ENCODE results near the gene CSTPP1. TPM values are rescaled to one million over a fixed set of nuclear protein-coding genes. Genes with fewer than 3 reads are reported as not detected.

The CSTPP1 gene
- polyA plus RNA-seq, 1 donor from 2014 or later, result 46.4 TPM

DNA sequence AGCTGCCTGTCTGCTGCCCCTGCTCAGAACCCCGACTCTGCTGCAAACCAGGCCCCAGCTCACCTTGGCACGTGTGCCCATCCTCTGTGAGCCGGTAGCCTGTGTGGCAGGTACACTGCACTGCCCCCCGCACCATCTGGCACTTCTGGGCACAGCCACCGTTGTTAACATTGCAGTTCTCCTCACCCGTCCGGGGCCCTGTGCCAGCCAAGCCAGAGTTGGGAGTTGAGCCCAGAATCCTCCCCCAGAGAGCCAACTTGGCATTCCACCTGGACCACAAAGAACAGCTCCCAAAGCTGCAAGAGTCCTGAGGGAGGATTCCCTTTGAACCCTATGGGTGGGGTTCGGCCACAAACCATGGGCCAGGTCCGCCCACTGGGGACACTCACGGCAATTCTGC is 40.7 kb upstream of the CSTPP1 start:
- Histone ChIP-seq H3F3A (ENCODE audit: insufficient read depth, low read length, poor library complexity, severe bottlenecking) (no peaks in the 10 kb centered on the region), H4K20me1 (ENCODE audit: insufficient read depth) (no peaks in the 10 kb centered on the region), H3K36me3 (ENCODE audit: insufficient read depth, low read length) (no peaks in the 10 kb centered on the region), H3K9ac (ENCODE audit: low read length) (no peak overlapping the region), H2AFZ (ENCODE audit: low read depth, low read length) (no peak overlapping the region), H3K27ac (ENCODE audit: low read length) (no peak overlapping the region), H3K27me3 (ENCODE audit: insufficient read depth, low read depth, low read length) (no peaks in the 10 kb centered on the region), H3K4me2 (ENCODE audit: low read length) (no peak overlapping the region), H3K4me3 (ENCODE audit: low read length) (no peak overlapping the region), H3K9me2 (ENCODE audit: insufficient read depth, low read length) (no peaks in the 10 kb centered on the region), H3K9me3 (ENCODE audit: low read length) (no peaks in the 10 kb centered on the region), H3K79me2 (replicated peaks; ENCODE audit: insufficient read depth, low read length) (no peaks in the 10 kb centered on the region)
- TF ChIP-seq SMC3 (conservative IDR thresholded peaks at IDR 0.05; ENCODE audit: poor library complexity) (no peak), RAD21 (conservative IDR thresholded peaks at IDR 0.05) (no peak), TAF1 (IDR thresholded peaks at IDR 0.05; ENCODE audit: low read depth) (no peak), MXI1 (conservative IDR thresholded peaks at IDR 0.05; ENCODE audit: poor library complexity, severe bottlenecking) (no peak), CTCF (IDR thresholded peaks at IDR 0.05; ENCODE audit: poor library complexity, severe bottlenecking) (no peak), POLR2AphosphoS5 (IDR thresholded peaks at IDR 0.05) (no peak), EP300 (conservative IDR thresholded peaks at IDR 0.05; ENCODE audit: poor library complexity, severe bottlenecking) (no peak), EZH2 (IDR thresholded peaks at IDR 0.05; ENCODE audit: borderline replicate concordance, insufficient read depth, low read length, poor library complexity, severe bottlenecking) (no peak)
- TF ChIP-seq, protein P1, sequence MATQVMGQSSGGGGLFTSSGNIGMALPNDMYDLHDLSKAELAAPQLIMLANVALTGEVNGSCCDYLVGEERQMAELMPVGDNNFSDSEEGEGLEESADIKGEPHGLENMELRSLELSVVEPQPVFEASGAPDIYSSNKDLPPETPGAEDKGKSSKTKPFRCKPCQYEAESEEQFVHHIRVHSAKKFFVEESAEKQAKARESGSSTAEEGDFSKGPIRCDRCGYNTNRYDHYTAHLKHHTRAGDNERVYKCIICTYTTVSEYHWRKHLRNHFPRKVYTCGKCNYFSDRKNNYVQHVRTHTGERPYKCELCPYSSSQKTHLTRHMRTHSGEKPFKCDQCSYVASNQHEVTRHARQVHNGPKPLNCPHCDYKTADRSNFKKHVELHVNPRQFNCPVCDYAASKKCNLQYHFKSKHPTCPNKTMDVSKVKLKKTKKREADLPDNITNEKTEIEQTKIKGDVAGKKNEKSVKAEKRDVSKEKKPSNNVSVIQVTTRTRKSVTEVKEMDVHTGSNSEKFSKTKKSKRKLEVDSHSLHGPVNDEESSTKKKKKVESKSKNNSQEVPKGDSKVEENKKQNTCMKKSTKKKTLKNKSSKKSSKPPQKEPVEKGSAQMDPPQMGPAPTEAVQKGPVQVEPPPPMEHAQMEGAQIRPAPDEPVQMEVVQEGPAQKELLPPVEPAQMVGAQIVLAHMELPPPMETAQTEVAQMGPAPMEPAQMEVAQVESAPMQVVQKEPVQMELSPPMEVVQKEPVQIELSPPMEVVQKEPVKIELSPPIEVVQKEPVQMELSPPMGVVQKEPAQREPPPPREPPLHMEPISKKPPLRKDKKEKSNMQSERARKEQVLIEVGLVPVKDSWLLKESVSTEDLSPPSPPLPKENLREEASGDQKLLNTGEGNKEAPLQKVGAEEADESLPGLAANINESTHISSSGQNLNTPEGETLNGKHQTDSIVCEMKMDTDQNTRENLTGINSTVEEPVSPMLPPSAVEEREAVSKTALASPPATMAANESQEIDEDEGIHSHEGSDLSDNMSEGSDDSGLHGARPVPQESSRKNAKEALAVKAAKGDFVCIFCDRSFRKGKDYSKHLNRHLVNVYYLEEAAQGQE (IDR thresholded peaks at IDR 0.05; ENCODE audit: borderline replicate concordance), result no peak

- Histone ChIP-seq H4K20me1 (ENCODE audit: insufficient read depth) (no peaks in the 10 kb centered on the region), H3K9me3 (ENCODE audit: low read length) (no peaks in the 10 kb centered on the region), H3K4me2 (ENCODE audit: low read length) (no peak overlapping the region), H3K36me3 (ENCODE audit: insufficient read depth, low read length) (no peaks in the 10 kb centered on the region), H2AFZ (ENCODE audit: low read depth, low read length) (no peak overlapping the region), H3K4me3 (ENCODE audit: low read length) (no peak overlapping the region), H3K27ac (ENCODE audit: low read length) (no peak overlapping the region), H3K9me2 (ENCODE audit: insufficient read depth, low read length) (no peaks in the 10 kb centered on the region), H3F3A (ENCODE audit: insufficient read depth, low read length, poor library complexity, severe bottlenecking) (no peaks in the 10 kb centered on the region), H3K79me2 (replicated peaks; ENCODE audit: insufficient read depth, low read length) (no peaks in the 10 kb centered on the region), H3K9ac (ENCODE audit: low read length) (no peak overlapping the region), H3K27me3 (ENCODE audit: insufficient read depth, low read depth, low read length) (no peaks in the 10 kb centered on the region)
- TF ChIP-seq CTCF (IDR thresholded peaks at IDR 0.05; ENCODE audit: poor library complexity, severe bottlenecking) (peak; percentile 42), POLR2AphosphoS5 (IDR thresholded peaks at IDR 0.05) (no peak), MXI1 (conservative IDR thresholded peaks at IDR 0.05; ENCODE audit: poor library complexity, severe bottlenecking) (no peak)
These were observed 39.7 kb upstream of the CSTPP1 start for GRCh38 chr11:46896719-46897406.
